PC-3 (cell line): ENCODE measurements around the gene EVL. TPM values are rescaled to one million over a fixed set of nuclear protein-coding genes. Genes with fewer than 3 reads are reported as not detected.

ENCODE experiments used
- ATAC-seq: fragments of 200-7000 bp; cut with Tn5 transposase; 2 replicates; pipeline ENCODE4 v1.9.1; 2020; ENCODE audit warnings: mild to moderate bottlenecking, moderate library complexity
- BruUV-seq: library from RNA; stranded (reverse); fragments of 400-500 nt; replicated peaks from 2 replicates; lab custom pipeline; 2021; lab: Mats Ljungman, UMichigan
- CTCF ChIA-PET: fragments of 300-600 bp; sonication (Branson Sonifier 250); formaldehyde crosslinking; loops from one replicate; lab custom pipeline; 2022; ENCODE audit warnings: antibody characterized with exemption; lab: Charles Lee
- POLR2A ChIA-PET: fragments of 300-600 bp; sonication (Branson Sonifier 250); formaldehyde crosslinking; loops from one replicate; lab custom pipeline; 2022; ENCODE audit warnings: antibody characterized with exemption; ENCODE audit not compliant: unreplicated experiment; lab: Charles Lee
- DNase-seq: peaks from one replicate; pipeline ENCODE4 v3.0.0-alpha.2; 2015
- H2AFZ ChIP-seq: fragments of 300-600 bp; sonication (generic); 2 replicates; pipeline ENCODE4 v1.6.0; 2016; ENCODE audit warnings: antibody characterized with exemption, low read length
- H3F3A ChIP-seq: fragments of 300-600 bp; sonication (generic); one replicate; pipeline ENCODE4 v1.6.0; 2017; ENCODE audit warnings: antibody characterized with exemption, low read length, control low read depth, mild to moderate bottlenecking; ENCODE audit not compliant: unreplicated experiment
- H3K27ac ChIP-seq: fragments of 300-600 bp; sonication (generic); 2 replicates; pipeline ENCODE4 v1.5.1; 2016; ENCODE audit warnings: mild to moderate bottlenecking, low read length
- H3K27me3 ChIP-seq: fragments of 300-600 bp; sonication (generic); 2 replicates; pipeline ENCODE4 v1.6.1; 2016; ENCODE audit warnings: low read length, mixed read lengths
- H3K36me3 ChIP-seq: fragments of 300-600 bp; sonication (generic); 2 replicates; pipeline ENCODE4 v1.6.1; 2016; ENCODE audit warnings: low read depth, mixed run types, low read length, mixed read lengths
- H3K4me1 ChIP-seq: fragments of 300-600 bp; sonication (generic); 2 replicates; pipeline ENCODE4 v1.5.1; 2016; ENCODE audit warnings: low read length; ENCODE audit not compliant: insufficient read depth
- H3K4me2 ChIP-seq: fragments of 300-600 bp; sonication (generic); 2 replicates; pipeline ENCODE4 v1.6.0; 2016; ENCODE audit warnings: low read length
- H3K4me3 ChIP-seq: fragments of 300-600 bp; sonication (generic); 2 replicates; pipeline ENCODE4 v1.5.1; 2016; ENCODE audit warnings: mild to moderate bottlenecking, low read length, mixed read lengths
- H3K79me2 ChIP-seq: fragments of 300-600 bp; sonication (generic); 2 replicates; pipeline ENCODE4 v1.6.1; 2017; ENCODE audit warnings: low read length, mixed read lengths
- H3K9ac ChIP-seq: fragments of 300-600 bp; sonication (generic); 2 replicates; pipeline ENCODE4 v1.6.0; 2016; ENCODE audit warnings: mild to moderate bottlenecking, low read length
- H3K9me2 ChIP-seq: fragments of 300-600 bp; sonication (generic); replicated peaks from 2 replicates; pipeline ENCODE4 v1.6.1; 2016; ENCODE audit warnings: mixed run types, low read length, mixed read lengths
- H3K9me3 ChIP-seq: fragments of 300-600 bp; sonication (generic); 2 replicates; pipeline ENCODE4 v1.6.1; 2016; ENCODE audit warnings: low read length, mixed read lengths
- H4K20me1 ChIP-seq: fragments of 300-600 bp; sonication (generic); 2 replicates; pipeline ENCODE4 v1.6.1; 2016; ENCODE audit warnings: low read length, mixed read lengths
- EZH2 ChIP-seq: fragments of 300-600 bp; sonication (generic); IDR thresholded peaks from one replicate; pipeline ENCODE4 v1.6.1; 2017; ENCODE audit warnings: antibody characterized with exemption, mild to moderate bottlenecking, low read length; ENCODE audit not compliant: unreplicated experiment
- EZH2phosphoT487 ChIP-seq: fragments of 300-600 bp; sonication (generic); IDR thresholded peaks from 2 replicates; pipeline ENCODE4 v1.6.1; 2018; ENCODE audit warnings: mild to moderate bottlenecking, antibody characterized with exemption, low read length, borderline replicate concordance
- intact Hi-C: fragments of 100-400 bp; cut with micrococcal nuclease; formaldehyde crosslinking; loops from 2 replicates; pipeline ENCODE4 v1.9.0; 2023
- total RNA-seq: library from RNA; depleted of rRNA; stranded (reverse); fragments of >200 nt; gene quantifications from 2 replicates; pipeline ENCODE4 v1.2.3, GENCODE V29; 2014
- TF ChIP-seq, protein P1 (sequence below): fragments of 300-600 bp; sonication (generic); conservative IDR thresholded peaks from 2 replicates; pipeline ENCODE4 v1.5.1; 2017; ENCODE audit warnings: antibody characterized with exemption, low read depth, mild to moderate bottlenecking, low read length

Gene EVL
- total RNA-seq, 1 experiment from 2014 or later = 26.5 TPM

DNA sequence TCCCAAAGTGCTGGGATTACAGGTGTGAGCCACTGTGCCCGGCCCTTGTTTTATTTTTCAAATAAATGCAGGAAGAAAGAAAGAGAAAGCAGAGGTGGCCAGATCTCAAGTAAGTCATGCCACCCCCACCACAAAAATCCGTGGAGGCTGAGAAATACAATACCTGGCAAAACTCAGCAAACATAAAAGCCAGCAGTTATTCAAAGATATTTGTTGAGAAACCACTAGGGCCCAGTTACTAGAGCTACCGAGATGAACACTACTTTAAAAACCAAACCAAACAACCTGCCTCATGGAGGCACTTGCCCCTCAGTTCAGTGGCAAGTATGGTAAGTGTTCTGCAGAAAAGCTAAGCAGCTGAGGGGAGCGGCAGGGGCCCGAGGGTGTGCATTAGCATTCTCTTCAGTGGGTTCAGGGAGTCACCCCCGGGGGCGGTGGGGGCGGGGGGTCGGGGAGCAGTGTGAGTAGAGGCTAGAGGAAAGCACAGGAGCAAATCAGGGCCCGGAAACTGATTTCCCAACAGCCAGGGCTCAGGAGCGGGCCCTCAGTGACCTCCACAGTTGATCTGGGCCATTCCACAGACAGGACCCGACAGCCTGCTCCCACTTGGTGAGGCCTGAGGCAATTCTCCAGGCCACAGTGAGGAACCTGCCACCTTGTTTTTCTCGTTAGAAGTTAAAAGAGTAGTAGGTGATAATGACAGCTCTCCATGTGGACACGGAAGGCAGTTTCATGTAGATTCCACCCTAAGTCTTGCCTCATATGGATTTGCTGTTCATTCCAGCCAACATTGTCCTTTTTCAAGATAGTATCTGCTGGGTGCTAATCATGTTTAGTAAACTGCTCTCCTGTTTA lies 8.6 kb downstream of the EVL start:
- peaks cover 22% of the 10 kb centered on the region for H3K4me1 ChIP-seq
- no peak overlapping the region for H3K4me2 ChIP-seq
- ATAC-seq (no peak), DNase-seq (no peak)
- H3K79me2 ChIP-seq = no peaks in the 10 kb centered on the region
- no peaks in the 10 kb centered on the region for H4K20me1 ChIP-seq
- H3K9ac ChIP-seq = no peak overlapping the region
- ChIA-PET POLR2A (interaction anchor here (0.7 kb wide), 1 partner anchor 44 kb away, joined by 3 read pairs; no protein-coding TSS in a partner anchor), CTCF (interaction anchor here (0.8 kb wide), 1 partner anchor 34 kb away, joined by 3 read pairs; no protein-coding TSS in a partner anchor)
- H3K27me3 ChIP-seq = no peaks in the 10 kb centered on the region
- no peaks in the 10 kb centered on the region for H3K9me2 ChIP-seq
- no peak overlapping the region for H2AFZ ChIP-seq
- H3K36me3 ChIP-seq = no peaks in the 10 kb centered on the region
- H3K4me3 ChIP-seq = no peak overlapping the region
- intact Hi-C loops = loop anchor here (2.0 kb wide), 1 partner anchor 119 kb away; no protein-coding TSS in a partner anchor
- no peak overlapping the region for H3K27ac ChIP-seq
- no peaks in the 10 kb centered on the region for H3K9me3 ChIP-seq
- TF ChIP-seq EZH2 (no peak), EZH2phosphoT487 (no peak)
- TF ChIP-seq, protein P1, sequence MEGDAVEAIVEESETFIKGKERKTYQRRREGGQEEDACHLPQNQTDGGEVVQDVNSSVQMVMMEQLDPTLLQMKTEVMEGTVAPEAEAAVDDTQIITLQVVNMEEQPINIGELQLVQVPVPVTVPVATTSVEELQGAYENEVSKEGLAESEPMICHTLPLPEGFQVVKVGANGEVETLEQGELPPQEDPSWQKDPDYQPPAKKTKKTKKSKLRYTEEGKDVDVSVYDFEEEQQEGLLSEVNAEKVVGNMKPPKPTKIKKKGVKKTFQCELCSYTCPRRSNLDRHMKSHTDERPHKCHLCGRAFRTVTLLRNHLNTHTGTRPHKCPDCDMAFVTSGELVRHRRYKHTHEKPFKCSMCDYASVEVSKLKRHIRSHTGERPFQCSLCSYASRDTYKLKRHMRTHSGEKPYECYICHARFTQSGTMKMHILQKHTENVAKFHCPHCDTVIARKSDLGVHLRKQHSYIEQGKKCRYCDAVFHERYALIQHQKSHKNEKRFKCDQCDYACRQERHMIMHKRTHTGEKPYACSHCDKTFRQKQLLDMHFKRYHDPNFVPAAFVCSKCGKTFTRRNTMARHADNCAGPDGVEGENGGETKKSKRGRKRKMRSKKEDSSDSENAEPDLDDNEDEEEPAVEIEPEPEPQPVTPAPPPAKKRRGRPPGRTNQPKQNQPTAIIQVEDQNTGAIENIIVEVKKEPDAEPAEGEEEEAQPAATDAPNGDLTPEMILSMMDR = no peak
- H3F3A ChIP-seq = no peaks in the 10 kb centered on the region
- no TSS peak for BruUV-seq

DNA sequence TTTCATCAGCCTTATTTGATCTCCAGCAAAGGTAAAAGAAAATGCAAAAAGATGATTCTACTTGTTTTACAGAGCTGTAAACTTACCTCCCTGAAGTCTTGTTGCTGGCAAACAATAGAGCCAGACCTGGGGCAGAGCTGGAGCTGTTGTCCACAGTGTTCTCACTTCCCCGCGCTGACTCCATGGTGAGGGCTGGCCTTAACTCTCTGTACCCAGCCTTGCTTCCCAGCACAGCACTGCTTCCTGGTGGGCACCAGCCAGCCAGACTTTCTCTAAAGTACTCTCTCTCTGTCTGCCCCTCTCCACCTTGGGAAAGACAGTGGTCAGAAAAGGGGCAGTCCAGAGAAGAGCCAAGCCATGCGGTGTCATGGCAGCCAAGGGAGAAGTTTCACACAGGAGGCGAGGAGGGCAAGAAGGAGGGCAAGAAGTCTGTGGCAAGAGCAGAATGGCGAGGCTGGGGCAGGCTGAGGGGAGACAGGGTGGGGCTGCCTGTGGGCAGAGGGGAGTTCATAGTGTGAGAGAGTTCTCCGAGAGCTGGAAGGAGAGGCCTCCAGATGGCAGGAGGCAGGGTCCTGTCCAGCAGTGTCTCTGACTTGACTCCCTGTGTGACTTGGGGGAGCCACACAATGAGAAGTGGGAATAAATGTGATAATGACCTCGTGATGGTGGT lies 9.3 kb downstream of the EVL start:
- Histone ChIP-seq H3K36me3 (no peaks in the 10 kb centered on the region), H3K27ac (no peak overlapping the region), H3K9me3 (no peaks in the 10 kb centered on the region), H3K4me3 (no peak overlapping the region), H3F3A (no peaks in the 10 kb centered on the region), H3K9ac (no peak overlapping the region), H3K4me1 (peaks cover 15% of the 10 kb centered on the region), H3K79me2 (no peaks in the 10 kb centered on the region), H3K9me2 (no peaks in the 10 kb centered on the region), H2AFZ (no peak overlapping the region), H3K27me3 (no peaks in the 10 kb centered on the region), H3K4me2 (no peak overlapping the region), H4K20me1 (no peaks in the 10 kb centered on the region)
- CTCF ChIA-PET = interaction anchor here (0.8 kb wide), 1 partner anchor 33 kb away, joined by 3 read pairs; no protein-coding TSS in a partner anchor
- ATAC-seq (no peak), DNase-seq (no peak)
- no TSS peak for BruUV-seq
- POLR2A ChIA-PET = interaction anchor here (0.7 kb wide), 1 partner anchor 43 kb away, joined by 3 read pairs; no protein-coding TSS in a partner anchor
- intact Hi-C loops = no loop called here
- TF ChIP-seq, protein P1 = no peak
- TF ChIP-seq EZH2phosphoT487 (no peak), EZH2 (no peak)
